Measurements from ENCODE around the gene LYPD1. TPM values are rescaled to one million over a fixed set of nuclear protein-coding genes. Genes with fewer than 3 reads are reported as not detected.

Gene LYPD1
- total and polyA plus RNA-seq, 2 donors from 2014 or later = 4.7 to 11.1 TPM

- intact Hi-C loops (cut with DNase I) = no loop called here
- H3K4me1 ChIP-seq (ENCODE audit: control insufficient read depth in 2 of 3, insufficient read depth in 2 of 3, low read depth in 1 of 3, low read length in 3 of 3) = no peaks in the 10 kb centered on the region
- no peak overlapping the region for H3K27ac ChIP-seq (ENCODE audit: low read depth in 2 of 2, low read length in 2 of 2)
- no peaks in the 10 kb centered on the region for H3K27me3 ChIP-seq (ENCODE audit: control insufficient read depth, insufficient read depth, low read length)
- DNase-seq = peak in 2 of 5 donors; percentile 37 to 57
- TF ChIP-seq CTCF (IDR thresholded peaks at IDR 0.05; ENCODE audit: borderline replicate concordance, extremely low read depth, insufficient read depth) = no peak
- no peak for FAIRE-seq
- no peak overlapping the region for H3K4me3 ChIP-seq (ENCODE audit: low read length in 3 of 3)
- H3K9ac ChIP-seq (ENCODE audit: low read length in 3 of 3) = no peak overlapping the region
- H3K36me3 ChIP-seq (ENCODE audit: control insufficient read depth in 2 of 3, insufficient read depth in 3 of 3, low read length in 3 of 3) = no peaks in the 10 kb centered on the region
- H3K9me3 ChIP-seq (ENCODE audit: control insufficient read depth in 2 of 3, insufficient read depth in 1 of 3, low read length in 3 of 3) = no peaks in the 10 kb centered on the region
Observed at GRCh38 chr2:132607426-132608090, 62.4 kb downstream of the LYPD1 start.

- Histone ChIP-seq H3K36me3 (ENCODE audit: control insufficient read depth in 2 of 3, insufficient read depth in 3 of 3, low read length in 3 of 3) (no peaks in the 10 kb centered on the region), H3K27me3 (ENCODE audit: control insufficient read depth, insufficient read depth, low read length) (no peaks in the 10 kb centered on the region), H3K9me3 (ENCODE audit: control insufficient read depth in 2 of 3, insufficient read depth in 1 of 3, low read length in 3 of 3) (no peaks in the 10 kb centered on the region), H3K9ac (ENCODE audit: low read length in 3 of 3) (no peak overlapping the region), H3K27ac (ENCODE audit: low read depth in 2 of 2, low read length in 2 of 2) (no peak overlapping the region), H3K4me3 (ENCODE audit: low read length in 3 of 3) (no peak overlapping the region), H3K4me1 (ENCODE audit: control insufficient read depth in 2 of 3, insufficient read depth in 2 of 3, low read depth in 1 of 3, low read length in 3 of 3) (no peaks in the 10 kb centered on the region)
- DNase-seq = no peak
- TF ChIP-seq CTCF (IDR thresholded peaks at IDR 0.05; ENCODE audit: borderline replicate concordance, extremely low read depth, insufficient read depth) = no peak
- no peak for FAIRE-seq
- intact Hi-C loops (cut with DNase I) = no loop called here
Observed at GRCh38 chr2:132606649-132607048, 63.4 kb downstream of the LYPD1 start.

GRCh38 chr2:132605236-132606180, 64.5 kb downstream of the LYPD1 start:
- Histone ChIP-seq H3K27me3 (ENCODE audit: control insufficient read depth, insufficient read depth, low read length) (no peaks in the 10 kb centered on the region), H3K36me3 (ENCODE audit: control insufficient read depth in 2 of 3, insufficient read depth in 3 of 3, low read length in 3 of 3) (no peaks in the 10 kb centered on the region), H3K27ac (ENCODE audit: low read depth in 2 of 2, low read length in 2 of 2) (no peak overlapping the region), H3K4me1 (ENCODE audit: control insufficient read depth in 2 of 3, insufficient read depth in 2 of 3, low read depth in 1 of 3, low read length in 3 of 3) (no peaks in the 10 kb centered on the region), H3K4me3 (ENCODE audit: low read length in 3 of 3) (no peak overlapping the region), H3K9ac (ENCODE audit: low read length in 3 of 3) (no peak overlapping the region), H3K9me3 (ENCODE audit: control insufficient read depth in 2 of 3, insufficient read depth in 1 of 3, low read length in 3 of 3) (no peaks in the 10 kb centered on the region)
- no peak for DNase-seq
- no peak for TF ChIP-seq CTCF (IDR thresholded peaks at IDR 0.05; ENCODE audit: borderline replicate concordance, extremely low read depth, insufficient read depth)
- no peak for FAIRE-seq
- intact Hi-C loops (cut with DNase I) = no loop called here

Measured in kidney (tissue), 14 donors.